AG09309 (cell line): ENCODE data around the gene SPARCL1.

Experiments used
- DNase-seq: peaks from one replicate; pipeline ENCODE4 v3.0.0-alpha.2; 2010; ENCODE audit warnings: low read depth
- H3K4me3 ChIP-seq: 2 replicates; pipeline ENCODE4 v1.5.1; 2011; ENCODE audit warnings: mild to moderate bottlenecking, low read depth, low read length, moderate library complexity; ENCODE audit not compliant: control insufficient read depth
- TF ChIP-seq, protein P1 (sequence below): IDR thresholded peaks from 2 replicates; pipeline ENCODE4 v1.5.1; 2011; ENCODE audit warnings: mild to moderate bottlenecking, low read depth, low read length, inconsistent platforms; ENCODE audit not compliant: insufficient read depth, control insufficient read depth; ENCODE audit errors: missing control alignments

Gene SPARCL1

GRCh38 chr4:87553182-87553581 lies 24.0 kb upstream of the SPARCL1 start:
- H3K4me3 ChIP-seq, result no peak overlapping the region
- DNase-seq, result no peak
- TF ChIP-seq, protein P1, sequence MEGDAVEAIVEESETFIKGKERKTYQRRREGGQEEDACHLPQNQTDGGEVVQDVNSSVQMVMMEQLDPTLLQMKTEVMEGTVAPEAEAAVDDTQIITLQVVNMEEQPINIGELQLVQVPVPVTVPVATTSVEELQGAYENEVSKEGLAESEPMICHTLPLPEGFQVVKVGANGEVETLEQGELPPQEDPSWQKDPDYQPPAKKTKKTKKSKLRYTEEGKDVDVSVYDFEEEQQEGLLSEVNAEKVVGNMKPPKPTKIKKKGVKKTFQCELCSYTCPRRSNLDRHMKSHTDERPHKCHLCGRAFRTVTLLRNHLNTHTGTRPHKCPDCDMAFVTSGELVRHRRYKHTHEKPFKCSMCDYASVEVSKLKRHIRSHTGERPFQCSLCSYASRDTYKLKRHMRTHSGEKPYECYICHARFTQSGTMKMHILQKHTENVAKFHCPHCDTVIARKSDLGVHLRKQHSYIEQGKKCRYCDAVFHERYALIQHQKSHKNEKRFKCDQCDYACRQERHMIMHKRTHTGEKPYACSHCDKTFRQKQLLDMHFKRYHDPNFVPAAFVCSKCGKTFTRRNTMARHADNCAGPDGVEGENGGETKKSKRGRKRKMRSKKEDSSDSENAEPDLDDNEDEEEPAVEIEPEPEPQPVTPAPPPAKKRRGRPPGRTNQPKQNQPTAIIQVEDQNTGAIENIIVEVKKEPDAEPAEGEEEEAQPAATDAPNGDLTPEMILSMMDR, result no peak

GRCh38 chr4:87551361-87551760 lies 22.2 kb upstream of the SPARCL1 start:
- no peak overlapping the region for H3K4me3 ChIP-seq
- DNase-seq, result no peak
- TF ChIP-seq, protein P1, result no peak

GRCh38 chr4:87547016-87547708 lies 18.0 kb upstream of the SPARCL1 start:
- DNase-seq, result no peak
- TF ChIP-seq, protein P1, result no peak
- no peak overlapping the region for H3K4me3 ChIP-seq

DNA sequence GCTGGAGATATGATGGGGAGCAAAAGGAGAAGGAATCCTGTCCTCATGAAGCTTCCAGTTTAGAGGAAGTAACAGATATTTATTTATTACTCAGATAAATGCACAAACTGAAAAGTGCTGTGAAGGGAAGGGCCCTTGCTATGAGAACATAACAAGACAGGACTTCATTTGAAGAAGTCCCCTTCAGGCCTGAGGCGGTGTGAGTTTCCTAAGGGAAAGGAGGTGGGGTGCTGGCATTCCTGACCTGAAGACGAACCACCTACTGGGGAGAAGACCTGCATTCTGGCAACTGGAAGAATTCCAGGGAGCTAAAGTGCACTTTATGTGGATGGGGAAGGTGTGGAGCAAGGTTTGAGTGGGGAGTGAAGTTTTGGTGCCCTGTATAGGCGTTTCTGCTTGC lies 15.9 kb upstream of the SPARCL1 start:
- TF ChIP-seq, protein P1, result no peak
- no peak overlapping the region for H3K4me3 ChIP-seq
- no peak for DNase-seq

DNA sequence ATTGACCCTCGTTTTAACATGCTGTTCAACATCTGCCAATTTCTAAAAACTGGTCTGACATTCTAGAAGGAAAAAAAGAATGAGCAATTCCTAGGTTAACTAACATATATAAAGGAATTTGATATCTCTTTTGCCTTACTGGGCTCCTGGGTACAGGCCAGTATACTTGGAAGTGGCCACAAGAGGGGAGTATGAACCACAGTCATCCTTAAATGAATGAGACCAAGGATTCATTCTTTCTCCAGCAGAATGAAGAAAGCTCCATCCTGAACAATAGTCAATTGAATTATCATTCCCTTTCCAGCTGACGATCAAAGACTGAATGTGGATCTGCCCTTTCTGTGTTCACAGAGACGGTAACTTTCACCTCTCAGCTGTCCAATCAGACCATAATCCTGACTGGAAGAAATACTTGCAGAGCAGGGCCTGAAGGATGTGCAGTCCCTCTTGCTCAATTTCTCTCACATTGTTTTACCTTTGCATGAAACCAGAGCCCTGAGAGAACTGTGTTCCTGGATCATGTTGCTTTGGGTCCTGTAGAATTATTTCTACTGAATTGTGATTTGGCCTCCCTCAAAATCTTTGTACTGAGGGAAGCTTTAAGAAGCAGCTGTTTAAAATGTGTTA lies 14.8 kb upstream of the SPARCL1 start:
- TF ChIP-seq, protein P1, result peak; percentile 58
- no peak overlapping the region for H3K4me3 ChIP-seq
- DNase-seq, result no peak

GRCh38 chr4:87542734-87543312 lies 13.6 kb upstream of the SPARCL1 start:
- no peak for DNase-seq
- TF ChIP-seq, protein P1, result no peak
- H3K4me3 ChIP-seq, result no peak overlapping the region
